ENCODE data around the gene PORCN. TPM values are rescaled to one million over a fixed set of nuclear protein-coding genes. Genes with fewer than 3 reads are reported as not detected.
"Not testable (repeated sequence)": the region's sequence is repeated elsewhere in the genome, so short reads cannot be mapped to it uniquely, and the experiment has no call there.

The PORCN gene
- total RNA-seq, 1 donor from 2014 or later = 13.6 TPM

GRCh38 chrX:48515842-48516241 is 7.0 kb downstream of the PORCN start:
- no peaks in the 10 kb centered on the region for H3K27me3 ChIP-seq (ENCODE audit: low read depth)
- no peaks in the 10 kb centered on the region for H3K4me1 ChIP-seq
- DNase-seq = no peak
- H3K27ac ChIP-seq (replicated peaks) = peak overlapping the region; percentile 63
- H3K36me3 ChIP-seq = peaks cover 7% of the 10 kb centered on the region
- intact Hi-C loops (cut with micrococcal nuclease) = no loop called here
- H3K4me3 ChIP-seq = no peak overlapping the region
- no peaks in the 10 kb centered on the region for H3K9me3 ChIP-seq (replicated peaks)
- TF ChIP-seq CTCF (IDR thresholded peaks at IDR 0.05; ENCODE audit: borderline replicate concordance) = no peak

GRCh38 chrX:48516285-48516684 is 7.5 kb downstream of the PORCN start:
- H3K4me3 ChIP-seq = no peak overlapping the region
- H3K36me3 ChIP-seq = peaks cover 7% of the 10 kb centered on the region
- TF ChIP-seq CTCF (IDR thresholded peaks at IDR 0.05; ENCODE audit: borderline replicate concordance) = no peak
- DNase-seq = no peak
- intact Hi-C loops (cut with micrococcal nuclease) = no loop called here
- no peaks in the 10 kb centered on the region for H3K9me3 ChIP-seq (replicated peaks)
- H3K27ac ChIP-seq (replicated peaks) = peak overlapping the region; percentile 63
- H3K4me1 ChIP-seq = no peaks in the 10 kb centered on the region
- no peaks in the 10 kb centered on the region for H3K27me3 ChIP-seq (ENCODE audit: low read depth)

- no peaks in the 10 kb centered on the region for H3K9me3 ChIP-seq (replicated peaks)
- no peak for DNase-seq
- H3K36me3 ChIP-seq = peaks cover 7% of the 10 kb centered on the region
- H3K4me3 ChIP-seq = no peak overlapping the region
- H3K27ac ChIP-seq (replicated peaks) = peak overlapping the region; percentile 63
- H3K27me3 ChIP-seq (ENCODE audit: low read depth) = no peaks in the 10 kb centered on the region
- H3K4me1 ChIP-seq = no peaks in the 10 kb centered on the region
- no peak for TF ChIP-seq CTCF (IDR thresholded peaks at IDR 0.05; ENCODE audit: borderline replicate concordance)
- intact Hi-C loops (cut with micrococcal nuclease) = no loop called here
Measured at GRCh38 chrX:48516987-48517386, 8.2 kb downstream of the PORCN start.

GRCh38 chrX:48519481-48519880 is 10.7 kb downstream of the PORCN start:
- H3K27me3 ChIP-seq (ENCODE audit: low read depth); H3K36me3 ChIP-seq; H3K27ac ChIP-seq (replicated peaks); H3K4me3 ChIP-seq; intact Hi-C loops (cut with micrococcal nuclease); H3K9me3 ChIP-seq (replicated peaks); DNase-seq; H3K4me1 ChIP-seq: not testable (repeated sequence)

GRCh38 chrX:48520455-48520854 is 11.7 kb downstream of the PORCN start:
- no peaks in the 10 kb centered on the region for H3K36me3 ChIP-seq
- DNase-seq = no peak
- intact Hi-C loops (cut with micrococcal nuclease) = no loop called here
- H3K27me3 ChIP-seq (ENCODE audit: low read depth) = no peaks in the 10 kb centered on the region
- no peak for TF ChIP-seq CTCF (IDR thresholded peaks at IDR 0.05; ENCODE audit: borderline replicate concordance)
- no peaks in the 10 kb centered on the region for H3K9me3 ChIP-seq (replicated peaks)
- H3K27ac ChIP-seq (replicated peaks) = no peak overlapping the region
- no peak overlapping the region for H3K4me3 ChIP-seq
- H3K4me1 ChIP-seq = peaks cover 8% of the 10 kb centered on the region

GRCh38 chrX:48520976-48521352 is 12.2 kb downstream of the PORCN start:
- Histone ChIP-seq H3K9me3 (replicated peaks) (no peaks in the 10 kb centered on the region), H3K4me3 (peak overlapping the region; percentile 72), H3K27me3 (ENCODE audit: low read depth) (no peaks in the 10 kb centered on the region), H3K36me3 (no peaks in the 10 kb centered on the region), H3K4me1 (peaks cover 8% of the 10 kb centered on the region), H3K27ac (replicated peaks) (peak overlapping the region; percentile 80)
- no peak for TF ChIP-seq CTCF (IDR thresholded peaks at IDR 0.05; ENCODE audit: borderline replicate concordance)
- intact Hi-C loops (cut with micrococcal nuclease) = no loop called here
- DNase-seq = no peak

Data from left ventricle myocardium inferior (tissue), 1 donor.